Activated T-helper 2 cell treated with anti-CD3 and anti-CD28 coated beads, Interferon-gamma antibody, Interleukin-2, Interleukin-4, amounts not matched to agents 10 μg/mL and 5 μg/mL and 100 μg/mL, durations not matched to agents 14 hours and 24 hours and 36 hours (primary cell): Measurements from ENCODE around the gene KIF13A. TPM values are rescaled to one million over a fixed set of nuclear protein-coding genes. Genes with fewer than 3 reads are reported as not detected.
"Not testable (repeated sequence)": the region's sequence is repeated elsewhere in the genome, so short reads cannot be mapped to it uniquely, and the experiment has no call there.

Experiments used
- DNase-seq: peaks from one replicate; pipeline ENCODE4 v3.0.0; 2021; ENCODE audit warnings: low spot score
- H3K27ac Mint-ChIP-seq: one replicate; pipeline ENCODE4 v1.8.0; 2021; ENCODE audit warnings: mixed read lengths
- H3K27me3 Mint-ChIP-seq: one replicate; pipeline ENCODE4 v1.8.0; 2021; ENCODE audit warnings: low read depth, mixed read lengths
- H3K36me3 Mint-ChIP-seq: one replicate; pipeline ENCODE4 v1.8.0; 2021; ENCODE audit warnings: low read depth, mixed read lengths
- H3K4me1 Mint-ChIP-seq: one replicate; pipeline ENCODE4 v1.8.0; 2021; ENCODE audit warnings: low read depth, mixed read lengths
- H3K4me3 Mint-ChIP-seq: one replicate; pipeline ENCODE4 v1.8.0; 2021; ENCODE audit warnings: low read depth, mild to moderate bottlenecking, moderate library complexity, mixed read lengths
- H3K9me3 Mint-ChIP-seq: one replicate; pipeline ENCODE4 v1.8.0; 2021; ENCODE audit warnings: mixed read lengths
- intact Hi-C: fragments of 100-400 bp; cut with micrococcal nuclease; formaldehyde crosslinking; loops from one replicate; pipeline ENCODE4 v1.15.1; 2023
- total RNA-seq: library from RNA; stranded (reverse); gene quantifications from 2 replicates; pipeline ENCODE4 v1.2.3, GENCODE V29; 2022

KIF13A gene
- total RNA-seq, 1 donor from 2014 or later, result not detected

- H3K36me3 Mint-ChIP-seq, H3K4me3 Mint-ChIP-seq, H3K9me3 Mint-ChIP-seq, intact Hi-C loops, H3K27me3 Mint-ChIP-seq, H3K27ac Mint-ChIP-seq, H3K4me1 Mint-ChIP-seq, DNase-seq: not testable (repeated sequence)
Observed at GRCh38 chr6:17844967-17845366, 142.5 kb downstream of the KIF13A start.

GRCh38 chr6:17842934-17843821 lies 144.3 kb downstream of the KIF13A start:
- H3K4me1 Mint-ChIP-seq, result no peaks in the 10 kb centered on the region
- H3K36me3 Mint-ChIP-seq, result no peaks in the 10 kb centered on the region
- H3K9me3 Mint-ChIP-seq, result no peaks in the 10 kb centered on the region
- H3K27me3 Mint-ChIP-seq, result no peaks in the 10 kb centered on the region
- no peak overlapping the region for H3K4me3 Mint-ChIP-seq
- intact Hi-C loops, result no loop called here
- no peak overlapping the region for H3K27ac Mint-ChIP-seq
- no peak for DNase-seq

GRCh38 chr6:17842014-17842776 lies 145.2 kb downstream of the KIF13A start:
- no peak overlapping the region for H3K27ac Mint-ChIP-seq
- H3K4me3 Mint-ChIP-seq, result no peak overlapping the region
- no peaks in the 10 kb centered on the region for H3K36me3 Mint-ChIP-seq
- H3K9me3 Mint-ChIP-seq, result no peaks in the 10 kb centered on the region
- H3K27me3 Mint-ChIP-seq, result no peaks in the 10 kb centered on the region
- no peaks in the 10 kb centered on the region for H3K4me1 Mint-ChIP-seq
- intact Hi-C loops, result no loop called here
- DNase-seq, result no peak

- intact Hi-C loops, result no loop called here
- H3K4me1 Mint-ChIP-seq, result no peaks in the 10 kb centered on the region
- no peaks in the 10 kb centered on the region for H3K36me3 Mint-ChIP-seq
Observed at GRCh38 chr6:17839513-17840223, 147.8 kb downstream of the KIF13A start.

GRCh38 chr6:17836293-17836692 lies 151.1 kb downstream of the KIF13A start:
- Mint-ChIP-seq H3K9me3 (no peaks in the 10 kb centered on the region), H3K4me3 (no peak overlapping the region), H3K36me3 (no peaks in the 10 kb centered on the region), H3K27ac (no peak overlapping the region), H3K27me3 (peaks cover 3% of the 10 kb centered on the region), H3K4me1 (no peaks in the 10 kb centered on the region)
- intact Hi-C loops, result no loop called here
- no peak for DNase-seq

More at GRCh38 chr6:17839513-17840223, 147.8 kb downstream of the KIF13A start:
- no peak overlapping the region for H3K4me3 Mint-ChIP-seq
- no peaks in the 10 kb centered on the region for H3K27me3 Mint-ChIP-seq
- no peaks in the 10 kb centered on the region for H3K9me3 Mint-ChIP-seq
- no peak overlapping the region for H3K27ac Mint-ChIP-seq
- DNase-seq, result no peak

GRCh38 chr6:17835784-17836183 lies 151.7 kb downstream of the KIF13A start:
- Mint-ChIP-seq H3K27ac (no peak overlapping the region), H3K4me3 (no peak overlapping the region), H3K27me3 (peaks cover 3% of the 10 kb centered on the region), H3K9me3 (no peaks in the 10 kb centered on the region), H3K36me3 (no peaks in the 10 kb centered on the region), H3K4me1 (no peaks in the 10 kb centered on the region)
- no peak for DNase-seq
- intact Hi-C loops, result no loop called here

GRCh38 chr6:17831135-17831534 lies 156.3 kb downstream of the KIF13A start:
- Mint-ChIP-seq H3K9me3 (no peaks in the 10 kb centered on the region), H3K27ac (no peak overlapping the region), H3K27me3 (peaks cover 7% of the 10 kb centered on the region), H3K36me3 (no peaks in the 10 kb centered on the region), H3K4me3 (no peak overlapping the region), H3K4me1 (no peaks in the 10 kb centered on the region)
- intact Hi-C loops, result no loop called here
- no peak for DNase-seq

GRCh38 chr6:17829905-17830304 lies 157.5 kb downstream of the KIF13A start:
- H3K27me3 Mint-ChIP-seq, result peaks cover 7% of the 10 kb centered on the region
- no peak overlapping the region for H3K27ac Mint-ChIP-seq
- H3K36me3 Mint-ChIP-seq, result no peaks in the 10 kb centered on the region
- intact Hi-C loops, result no loop called here
- no peak for DNase-seq
- H3K4me1 Mint-ChIP-seq, result no peaks in the 10 kb centered on the region
- no peak overlapping the region for H3K4me3 Mint-ChIP-seq
- H3K9me3 Mint-ChIP-seq, result no peaks in the 10 kb centered on the region

- Mint-ChIP-seq H3K4me3 (no peak overlapping the region), H3K27ac (no peak overlapping the region), H3K27me3 (peaks cover 4% of the 10 kb centered on the region), H3K4me1 (no peaks in the 10 kb centered on the region), H3K9me3 (no peaks in the 10 kb centered on the region), H3K36me3 (no peaks in the 10 kb centered on the region)
- DNase-seq, result no peak
- intact Hi-C loops, result no loop called here
Observed at GRCh38 chr6:17828149-17828548, 159.3 kb downstream of the KIF13A start.

GRCh38 chr6:17826301-17826700 lies 161.1 kb downstream of the KIF13A start:
- no peak for DNase-seq
- intact Hi-C loops, result no loop called here
- H3K4me1 Mint-ChIP-seq, result no peaks in the 10 kb centered on the region
- H3K27ac Mint-ChIP-seq, result no peak overlapping the region
- H3K4me3 Mint-ChIP-seq, result no peak overlapping the region
- H3K36me3 Mint-ChIP-seq, result no peaks in the 10 kb centered on the region
- no peaks in the 10 kb centered on the region for H3K9me3 Mint-ChIP-seq
- H3K27me3 Mint-ChIP-seq, result peaks cover 4% of the 10 kb centered on the region

- Mint-ChIP-seq H3K36me3 (no peaks in the 10 kb centered on the region), H3K9me3 (no peaks in the 10 kb centered on the region), H3K27me3 (peaks cover 4% of the 10 kb centered on the region), H3K4me3 (no peak overlapping the region), H3K27ac (no peak overlapping the region), H3K4me1 (no peaks in the 10 kb centered on the region)
- intact Hi-C loops, result no loop called here
- DNase-seq, result no peak
Observed at GRCh38 chr6:17820055-17820454, 167.4 kb downstream of the KIF13A start.

GRCh38 chr6:17817763-17818162 lies 169.7 kb downstream of the KIF13A start:
- DNase-seq, result no peak
- peaks cover 4% of the 10 kb centered on the region for H3K27me3 Mint-ChIP-seq
- no peak overlapping the region for H3K4me3 Mint-ChIP-seq
- H3K36me3 Mint-ChIP-seq, result no peaks in the 10 kb centered on the region
- no peak overlapping the region for H3K27ac Mint-ChIP-seq
- no peaks in the 10 kb centered on the region for H3K9me3 Mint-ChIP-seq
- H3K4me1 Mint-ChIP-seq, result no peaks in the 10 kb centered on the region
- intact Hi-C loops, result no loop called here
